Measurements from ENCODE around the gene NLN. TPM values are rescaled to one million over a fixed set of nuclear protein-coding genes. Genes with fewer than 3 reads are reported as not detected.
A peak's percentile ranks its signal among the peaks of the same experiment; 100 is the strongest.

Gene NLN
- total and polyA plus RNA-seq, 12 donors = 1.5 to 17.4 (median 13.4) TPM

GRCh38 chr5:65800775-65801174 is 78.8 kb downstream of the NLN start:
- peaks cover 0 to 31% (median 7%) of the 10 kb centered on the region in 9 donors for H3K4me1 ChIP-seq
- H3K36me3 ChIP-seq = peaks cover 0 to 12% (median 0%) of the 10 kb centered on the region in 9 donors
- H3K4me3 ChIP-seq = no peak overlapping the region
- 76 to 82% methylated on average over 3 of the region's 3 CpGs for whole genome bisulfite sequencing, 2 donors
- no peaks in the 10 kb centered on the region for H3K27me3 ChIP-seq
- no peak for DNase-seq
- H3K9me3 ChIP-seq = no peaks in the 10 kb centered on the region
- TF ChIP-seq CTCF (IDR thresholded peaks at IDR 0.05) = no peak
- no peak for ATAC-seq
- intact Hi-C loops (cut with DNase I) = no loop called here
- H3K27ac ChIP-seq = peak overlapping the region in 3 of 10 donors; percentile 8 to 42 (median 39)

- H3K9me3 ChIP-seq = no peaks in the 10 kb centered on the region
- no peak for TF ChIP-seq CTCF (IDR thresholded peaks at IDR 0.05)
- peaks cover 0 to 12% (median 0%) of the 10 kb centered on the region in 9 donors for H3K36me3 ChIP-seq
- intact Hi-C loops (cut with DNase I) = no loop called here
- H3K4me1 ChIP-seq = peaks cover 0 to 31% (median 7%) of the 10 kb centered on the region in 9 donors
- no peak overlapping the region for H3K4me3 ChIP-seq
- peak in 1 of 8 donors; percentile 22 for ATAC-seq
- no peak for DNase-seq
- H3K27me3 ChIP-seq = no peaks in the 10 kb centered on the region
- peak overlapping the region in 3 of 10 donors; percentile 8 to 42 (median 39) for H3K27ac ChIP-seq
- WGBS, 2 donors = 62 to 69% methylated on average over 3 of the region's 3 CpGs
Observed at GRCh38 chr5:65801352-65801783, 79.4 kb downstream of the NLN start.

- no peak overlapping the region for H3K27ac ChIP-seq
- H3K4me3 ChIP-seq = no peak overlapping the region
- H3K36me3 ChIP-seq = peaks cover 0 to 7% (median 0%) of the 10 kb centered on the region in 9 donors
- ATAC-seq (peak in 1 of 8 donors; percentile 55), DNase-seq (no peak)
- no peak for TF ChIP-seq CTCF (IDR thresholded peaks at IDR 0.05)
- H3K27me3 ChIP-seq = no peaks in the 10 kb centered on the region
- 98 to 100% methylated on average over 7 of the region's 7 CpGs for WGBS, 2 donors
- H3K9me3 ChIP-seq = no peaks in the 10 kb centered on the region
- intact Hi-C loops (cut with DNase I) = no loop called here
- peaks cover 0 to 31% (median 7%) of the 10 kb centered on the region in 9 donors for H3K4me1 ChIP-seq
Observed at GRCh38 chr5:65802080-65802479, 80.1 kb downstream of the NLN start.

- Histone ChIP-seq H3K4me3 (no peak overlapping the region), H3K27me3 (no peaks in the 10 kb centered on the region), H3K36me3 (no peaks in the 10 kb centered on the region), H3K27ac (no peak overlapping the region), H3K9me3 (no peaks in the 10 kb centered on the region), H3K4me1 (peaks cover 0 to 31% (median 7%) of the 10 kb centered on the region in 9 donors)
- DNase-seq (no peak), ATAC-seq (no peak)
- intact Hi-C loops (cut with DNase I) = no loop called here
- no peak for TF ChIP-seq CTCF (IDR thresholded peaks at IDR 0.05)
- 97 to 99% methylated on average over 4 of the region's 4 CpGs for WGBS, 2 donors
Observed at GRCh38 chr5:65802820-65803219, 80.8 kb downstream of the NLN start.
